Body of pancreas (tissue), 4 donors: Measurements from ENCODE around the gene SLC26A8. TPM values are rescaled to one million over a fixed set of nuclear protein-coding genes. Genes with fewer than 3 reads are reported as not detected.
"Not testable (repeated sequence)": the region's sequence is repeated elsewhere in the genome, so short reads cannot be mapped to it uniquely, and the experiment has no call there.

Experiments used
- ATAC-seq: fragments of 150-250 bp; one replicate; pipeline ENCODE4 v1.9.1; 2016
- DNase-seq, 4 donors: peaks; one replicate each; pipeline ENCODE4 v3.0.0-alpha.2; 2019
- H3K27ac ChIP-seq, 4 donors: fragments of 200-600 bp; sonication (generic); 1 replicate in 3 of 4; 2 replicates in 1 of 4; pipeline versions ENCODE4 v1.5.1 to v1.6.1; 2016 to 2019; ENCODE audit warnings: mild to moderate bottlenecking in 1 of 4, mixed read lengths in 1 of 4, moderate library complexity in 1 of 4
- H3K27me3 ChIP-seq, 2 donors: fragments of 200-600 bp; sonication (generic); one replicate each; pipeline ENCODE4 v1.6.0; 2016; ENCODE audit warnings: mild to moderate bottlenecking in 1 of 2
- H3K36me3 ChIP-seq, 2 donors: fragments of 200-600 bp; sonication (generic); replicated peaks in 1 of 2; 2 replicates each; pipeline ENCODE4 v1.5.1; 2016; ENCODE audit warnings: low read depth in 2 of 2; ENCODE audit not compliant: insufficient read depth in 1 of 2
- H3K4me1 ChIP-seq: fragments of 200-600 bp; sonication (generic); one replicate; pipeline ENCODE4 v1.6.0; 2016
- H3K4me3 ChIP-seq, 2 donors: fragments of 200-600 bp; sonication (generic); 1 replicate in 1 of 2; 2 replicates in 1 of 2; pipeline ENCODE4 v1.5.1; 2016 to 2019
- H3K9me3 ChIP-seq, 3 donors: fragments of 200-600 bp; sonication (generic); 1 replicate in 2 of 3; 2 replicates in 1 of 3; pipeline ENCODE4 v1.5.1; 2016
- CTCF ChIP-seq, 7 experiments: fragments of 450-650 bp in 4 of 7; fragments of 200-600 bp in 3 of 7; sonication (generic) in 3 of 7; IDR thresholded peaks; one replicate each; pipeline ENCODE4 v1.5.1; 2016 to 2019; ENCODE audit warnings: antibody characterized with exemption in 7 of 7
- POLR2A ChIP-seq, 3 donors: fragments of 450-650 bp; IDR thresholded peaks; one replicate each; pipeline ENCODE4 v1.6.1; 2016; ENCODE audit warnings: antibody characterized with exemption in 3 of 3, mild to moderate bottlenecking in 2 of 3
- WGBS, 2 donors: methylation state at CpG; one replicate each; pipeline ENCODE4 v1.1.5; 2017; 5-methylcytosine and 5-hydroxymethylcytosine counted together
- intact Hi-C: fragments of 100-400 bp; cut with DNase I; formaldehyde crosslinking; loops from one replicate; pipeline ENCODE4 v1.15.1; 2023
- total RNA-seq, 2 donors: library from RNA; depleted of rRNA; stranded (reverse); fragments of >200 nt; gene quantifications; one replicate each; pipeline ENCODE4 v1.1.0, GENCODE V29; 2016

The SLC26A8 gene
- total RNA-seq, 2 donors from 2014 or later, result not detected

DNA sequence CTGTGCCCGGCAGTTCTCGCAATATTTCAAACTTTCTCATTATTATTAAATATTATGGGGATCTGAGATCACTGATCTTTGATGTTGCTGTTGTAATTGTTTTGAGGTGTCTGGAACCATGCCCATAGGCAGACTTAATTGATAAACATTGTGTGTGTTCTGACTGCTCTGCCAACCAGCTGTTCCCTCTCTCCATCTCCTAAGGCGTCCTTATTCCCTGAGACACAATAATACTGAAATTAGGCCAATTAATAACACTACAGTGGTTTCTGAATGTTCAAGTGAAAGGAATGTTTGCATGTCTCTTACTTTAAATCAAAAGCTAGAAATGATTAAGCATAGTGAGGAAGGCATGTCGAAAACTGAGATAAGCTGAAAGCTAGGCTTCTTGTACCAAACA lies 10.8 kb upstream of the SLC26A8 start:
- no peaks in the 10 kb centered on the region for H3K27me3 ChIP-seq
- H3K27ac ChIP-seq, result no peak overlapping the region
- WGBS, 2 donors, result 38 to 58% methylated on average over 4 of the region's 4 CpGs
- H3K9me3 ChIP-seq, result no peaks in the 10 kb centered on the region
- ATAC-seq (no peak), DNase-seq (no peak)
- H3K4me1 ChIP-seq, result peaks cover 85% of the 10 kb centered on the region
- TF ChIP-seq CTCF (IDR thresholded peaks at IDR 0.05) (no peak), POLR2A (IDR thresholded peaks at IDR 0.05) (no peak)
- intact Hi-C loops, result no loop called here
- no peak overlapping the region for H3K4me3 ChIP-seq
- H3K36me3 ChIP-seq, result no peaks in the 10 kb centered on the region

- DNase-seq (no peak), ATAC-seq (no peak)
- H3K27me3 ChIP-seq, result no peaks in the 10 kb centered on the region
- TF ChIP-seq POLR2A (IDR thresholded peaks at IDR 0.05), result no peak
- TF ChIP-seq CTCF (IDR thresholded peaks at IDR 0.05), result no peak
- H3K4me1 ChIP-seq, result peaks cover 83% of the 10 kb centered on the region
- no peaks in the 10 kb centered on the region for H3K9me3 ChIP-seq
- intact Hi-C loops, result no loop called here
- no peak overlapping the region for H3K4me3 ChIP-seq
- 65 to 76% methylated on average over 3 of the region's 3 CpGs for WGBS, 2 donors
- H3K27ac ChIP-seq, result no peak overlapping the region
- H3K36me3 ChIP-seq, result no peaks in the 10 kb centered on the region
Observed at GRCh38 chr6:36034441-36034840, 10.0 kb upstream of the SLC26A8 start.

DNA sequence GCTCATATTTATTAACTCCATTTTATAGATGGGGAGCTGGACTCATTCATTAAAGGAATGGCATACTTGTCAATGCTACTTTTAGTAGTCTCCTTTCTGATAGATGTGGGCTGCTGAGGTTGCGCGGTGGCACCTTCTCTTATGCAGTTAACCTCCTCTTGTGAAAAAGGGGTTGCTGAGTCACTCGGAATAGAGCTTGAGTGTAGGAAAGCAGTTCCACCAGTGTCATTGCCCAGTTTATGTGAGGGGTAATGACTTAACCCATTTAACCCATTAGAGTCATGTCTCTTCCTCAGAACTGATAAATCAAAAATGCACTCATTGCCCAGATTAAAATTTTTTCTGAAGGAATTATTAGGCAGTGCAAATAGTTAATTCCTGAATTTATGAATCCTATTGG lies 9.5 kb upstream of the SLC26A8 start:
- H3K4me3 ChIP-seq, result no peak overlapping the region
- no peak for ATAC-seq
- no peak for TF ChIP-seq POLR2A (IDR thresholded peaks at IDR 0.05)
- TF ChIP-seq CTCF (IDR thresholded peaks at IDR 0.05), result no peak
- H3K36me3 ChIP-seq, result no peaks in the 10 kb centered on the region
- intact Hi-C loops, result no loop called here
- 61 to 73% methylated on average over 3 of the region's 3 CpGs for WGBS, 2 donors
- H3K27me3 ChIP-seq, result no peaks in the 10 kb centered on the region
- no peak for DNase-seq
- no peak overlapping the region for H3K27ac ChIP-seq
- peaks cover 78% of the 10 kb centered on the region for H3K4me1 ChIP-seq
- no peaks in the 10 kb centered on the region for H3K9me3 ChIP-seq

DNA sequence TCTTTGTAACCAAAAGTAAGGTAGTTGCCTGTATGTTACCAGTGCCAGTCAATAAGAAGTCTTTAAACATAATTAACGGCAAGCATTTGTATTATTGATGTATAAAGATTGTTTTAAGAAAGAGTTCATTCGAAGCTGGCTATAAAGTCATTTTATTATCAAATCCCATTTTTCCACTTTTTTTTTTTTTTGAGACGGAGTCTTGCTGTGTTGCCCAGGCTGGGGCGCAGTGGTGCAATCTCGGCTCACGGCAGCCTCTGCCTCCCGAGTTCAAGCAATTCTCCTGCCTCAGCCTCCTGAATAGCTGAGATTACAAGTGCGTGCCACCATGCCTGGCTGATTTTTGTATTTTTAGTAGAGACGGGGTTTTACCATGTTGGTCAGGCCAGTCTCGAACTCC lies 8.7 kb upstream of the SLC26A8 start:
- DNase-seq, H3K4me3 ChIP-seq, H3K36me3 ChIP-seq, intact Hi-C loops, H3K27me3 ChIP-seq, ATAC-seq, H3K9me3 ChIP-seq, H3K27ac ChIP-seq: not testable (repeated sequence)
- 88 to 95% methylated on average over 10 of the region's 10 CpGs for WGBS, 2 donors
- H3K4me1 ChIP-seq, result peaks cover 70% of the 10 kb centered on the region

GRCh38 chr6:36032261-36032660 lies 7.8 kb upstream of the SLC26A8 start:
- intact Hi-C loops, result no loop called here
- H3K27ac ChIP-seq, result no peak overlapping the region
- no peaks in the 10 kb centered on the region for H3K36me3 ChIP-seq
- H3K27me3 ChIP-seq, result no peaks in the 10 kb centered on the region
- WGBS, 2 donors, result 69 to 76% methylated on average over 1 of the region's 1 CpG
- TF ChIP-seq POLR2A (IDR thresholded peaks at IDR 0.05), result no peak
- no peak for TF ChIP-seq CTCF (IDR thresholded peaks at IDR 0.05)
- no peaks in the 10 kb centered on the region for H3K9me3 ChIP-seq
- ATAC-seq (no peak), DNase-seq (no peak)
- no peak overlapping the region for H3K4me3 ChIP-seq
- H3K4me1 ChIP-seq, result peaks cover 61% of the 10 kb centered on the region
